ENCODE data around the gene TRIP10.

The TRIP10 gene

DNA sequence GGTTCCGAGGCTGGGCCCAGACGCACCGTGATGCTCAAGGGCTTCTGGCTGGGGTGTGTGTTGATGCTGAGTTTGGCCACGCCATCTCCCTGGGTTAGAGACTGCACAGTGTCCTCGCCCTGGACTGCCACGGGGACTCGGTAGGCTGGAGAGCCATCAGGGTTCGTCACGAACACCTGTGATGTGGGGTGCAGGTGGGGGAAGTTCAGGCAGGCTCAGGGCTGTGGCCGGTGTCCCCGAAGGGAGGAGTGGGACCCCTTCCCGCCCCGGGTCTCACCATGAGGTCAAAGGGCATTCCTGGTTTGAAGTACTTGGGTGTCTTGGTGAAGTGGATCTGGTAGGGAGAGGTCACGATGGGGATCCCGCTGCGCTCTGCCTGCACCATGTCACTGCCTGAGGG lies 27.2 kb upstream of the TRIP10 start:
- DNase-seq, result no peak

DNA sequence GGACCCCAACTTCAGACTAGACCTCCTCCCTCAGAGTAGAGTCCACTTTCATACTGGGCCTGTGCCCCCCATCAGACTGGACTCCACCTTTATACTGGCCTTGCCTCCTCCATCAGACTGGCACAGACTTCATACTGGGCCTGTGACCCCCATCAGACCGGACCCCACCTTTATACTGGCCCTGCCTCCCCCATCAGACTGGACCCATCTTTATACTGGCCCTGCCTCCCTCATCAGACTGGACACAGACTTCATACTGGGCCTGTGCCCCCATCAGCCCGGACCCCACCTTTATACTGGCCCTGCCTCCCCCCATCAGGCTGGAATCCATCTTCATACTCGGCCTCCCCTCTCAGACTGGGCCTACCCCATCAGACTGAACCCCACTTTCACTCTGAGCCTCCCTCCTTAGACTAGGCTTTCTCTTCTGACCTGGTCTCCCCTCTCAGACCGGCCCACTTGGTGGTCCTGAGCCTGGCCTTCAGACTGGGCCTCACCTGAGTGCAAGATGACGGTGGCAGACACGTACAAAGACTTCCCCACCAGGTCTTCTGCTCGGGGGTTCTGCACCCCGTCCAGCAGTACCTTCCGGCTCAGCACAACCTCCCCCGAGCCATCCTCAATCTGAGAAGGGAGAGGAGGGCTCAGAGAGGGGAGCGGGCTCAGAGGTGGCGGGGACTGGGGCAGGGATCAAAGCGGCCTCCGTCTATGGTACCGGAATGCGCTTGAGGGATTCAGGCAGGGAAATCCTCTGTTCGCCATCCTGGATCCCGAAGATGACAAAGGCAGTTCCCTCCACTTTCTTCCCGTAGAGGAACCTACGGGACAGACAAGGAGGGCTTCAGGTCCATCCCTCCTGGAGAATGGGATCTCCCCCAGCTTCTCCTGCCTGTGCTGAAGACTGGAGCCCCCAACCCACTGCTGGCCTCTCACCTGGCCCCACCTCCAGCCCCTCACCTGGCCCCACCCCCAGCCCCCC lies 26.5 kb upstream of the TRIP10 start:
- no peak for DNase-seq

DNA sequence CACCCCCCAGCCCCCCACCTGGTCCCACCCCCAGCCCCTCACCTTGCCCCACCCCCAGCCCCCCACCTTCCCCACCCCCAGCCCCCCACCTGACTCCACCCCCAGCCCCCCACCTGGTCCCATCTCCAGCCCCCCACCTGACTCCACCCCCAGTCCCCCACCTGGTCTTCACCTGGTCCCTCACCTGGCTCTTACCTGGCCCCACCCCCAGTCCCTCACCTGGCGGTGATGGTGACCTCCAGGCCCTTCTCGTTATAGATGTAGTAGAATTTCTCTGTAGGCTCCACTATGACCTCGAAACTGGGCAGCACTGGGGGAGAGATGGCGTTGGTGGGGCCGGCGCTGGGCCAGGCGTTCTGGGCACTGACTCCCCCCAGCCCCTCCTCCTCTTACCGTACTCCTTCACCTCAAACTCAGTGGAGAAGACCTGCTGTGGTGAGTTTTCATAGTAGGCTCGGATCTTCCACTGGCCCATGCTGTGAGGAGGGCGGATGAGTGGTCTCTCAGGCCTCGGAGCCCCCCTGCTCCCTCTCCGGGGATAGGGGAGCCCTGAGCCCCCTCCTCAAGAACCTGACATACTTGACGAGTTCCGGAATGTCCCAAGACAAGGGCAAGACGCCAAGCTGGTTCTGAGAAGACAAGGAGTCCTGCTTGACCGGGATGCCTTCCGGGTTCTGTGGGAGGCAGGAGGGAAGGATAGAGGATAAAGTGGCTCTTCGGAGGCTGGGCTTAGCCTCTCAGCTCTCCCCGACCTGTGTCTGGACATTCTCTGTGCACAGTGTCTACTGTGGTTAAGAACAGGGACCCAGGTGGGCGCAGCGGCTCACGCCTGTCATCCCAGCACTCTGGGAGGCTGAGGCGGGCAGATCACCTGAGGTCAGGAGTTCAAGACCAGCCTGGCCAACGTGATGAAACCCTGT lies 25.4 kb upstream of the TRIP10 start:
- DNase-seq, result no peak

DNA sequence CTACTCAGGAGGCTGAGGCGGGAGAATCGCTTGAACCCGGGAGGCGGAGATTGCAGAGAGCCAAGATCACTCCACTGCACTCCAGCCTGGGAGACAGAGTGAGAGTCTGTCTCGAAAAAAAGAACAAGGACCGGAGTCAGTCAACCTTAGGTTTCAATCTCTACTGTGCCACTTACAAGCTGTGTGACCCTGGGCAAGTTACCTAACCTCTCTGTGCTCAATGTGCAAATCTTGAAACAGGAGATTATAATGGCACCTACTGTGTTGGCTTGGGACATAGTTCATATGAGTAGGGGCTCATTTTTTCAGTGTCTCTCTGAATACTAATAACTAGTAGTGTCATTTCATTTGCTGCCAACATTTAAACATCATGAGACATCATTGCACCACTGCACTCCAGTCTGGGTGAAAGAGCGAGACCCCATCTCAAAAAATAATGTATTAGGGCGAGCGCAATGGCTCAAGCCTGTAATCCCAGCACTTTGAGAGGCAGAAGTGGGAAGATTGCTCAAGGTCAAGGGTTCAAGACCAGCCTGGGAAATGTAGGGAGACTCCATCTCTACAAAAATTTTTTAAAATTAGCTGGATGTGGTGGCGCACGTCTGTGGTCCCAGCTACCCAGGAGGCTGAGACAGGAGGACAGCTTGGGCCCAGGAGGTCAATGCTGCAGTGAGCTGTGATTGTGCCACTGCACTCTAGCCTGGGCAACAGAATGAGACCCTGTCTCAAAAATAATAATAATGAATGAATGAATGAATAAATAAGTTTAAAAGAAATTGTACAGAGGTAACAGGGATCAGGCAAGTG lies 24.5 kb upstream of the TRIP10 start:
- DNase-seq, result no peak

DNA sequence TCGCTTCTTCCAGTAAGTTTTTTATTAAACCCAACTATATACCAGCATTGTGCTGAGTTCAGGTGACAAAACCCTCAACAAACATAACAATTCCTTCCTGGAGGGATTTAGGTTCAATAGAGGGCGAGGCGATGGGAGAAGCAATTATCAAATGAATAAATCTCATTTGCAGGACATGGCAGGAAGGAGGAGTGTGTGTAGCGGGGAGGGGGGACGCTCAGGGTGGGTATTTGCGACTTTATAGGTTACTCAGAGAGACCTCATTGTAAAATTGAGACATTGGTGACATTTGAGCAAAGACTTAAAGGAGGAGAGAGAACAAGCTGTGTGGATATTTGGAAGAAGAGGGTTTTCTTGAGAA lies 22.9 kb upstream of the TRIP10 start:
- DNase-seq, result no peak

DNA sequence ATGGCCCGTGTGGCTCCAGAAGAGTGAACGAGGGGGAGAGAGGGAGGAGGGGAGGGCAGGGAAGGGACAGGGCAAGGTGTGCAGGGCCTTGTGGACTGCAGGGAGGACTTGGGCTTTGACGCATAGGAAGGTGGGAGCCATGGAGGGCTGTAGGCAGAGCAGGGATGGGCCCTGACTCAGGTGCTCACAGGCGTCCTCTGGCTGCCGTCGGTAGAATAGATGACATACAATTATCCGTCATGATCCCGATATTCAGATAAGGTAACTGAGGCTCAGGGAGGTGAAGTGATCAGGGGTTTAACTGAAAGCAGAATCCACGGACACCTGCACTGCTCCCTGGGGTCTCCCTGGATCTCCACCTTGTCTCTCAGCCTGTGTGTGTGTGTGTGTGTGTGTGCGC lies 22.4 kb upstream of the TRIP10 start:
- no peak for DNase-seq

- DNase-seq, result no peak
Observed at GRCh38 chr19:6717441-6717971, 22.0 kb upstream of the TRIP10 start.

- no peak for DNase-seq
Observed at GRCh38 chr19:6718111-6718740, 21.3 kb upstream of the TRIP10 start.

- no peak for DNase-seq
Observed at GRCh38 chr19:6718741-6719539, 20.5 kb upstream of the TRIP10 start.

DNA sequence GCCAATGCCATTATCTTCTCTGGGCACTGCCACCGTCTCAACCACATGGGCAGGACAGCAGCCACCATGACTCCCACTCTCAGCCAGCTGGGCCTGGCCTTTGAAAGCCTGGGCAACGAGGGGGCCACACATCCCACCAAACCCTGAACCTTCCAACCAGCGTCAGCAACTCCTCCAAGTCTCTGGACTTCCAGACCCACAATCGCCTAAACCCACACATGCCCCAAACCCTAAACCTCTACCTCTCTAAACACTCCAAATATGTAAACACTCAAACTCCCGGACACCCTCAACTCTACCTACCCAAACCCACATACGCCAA lies 20.0 kb upstream of the TRIP10 start:
- no peak for DNase-seq

DNA sequence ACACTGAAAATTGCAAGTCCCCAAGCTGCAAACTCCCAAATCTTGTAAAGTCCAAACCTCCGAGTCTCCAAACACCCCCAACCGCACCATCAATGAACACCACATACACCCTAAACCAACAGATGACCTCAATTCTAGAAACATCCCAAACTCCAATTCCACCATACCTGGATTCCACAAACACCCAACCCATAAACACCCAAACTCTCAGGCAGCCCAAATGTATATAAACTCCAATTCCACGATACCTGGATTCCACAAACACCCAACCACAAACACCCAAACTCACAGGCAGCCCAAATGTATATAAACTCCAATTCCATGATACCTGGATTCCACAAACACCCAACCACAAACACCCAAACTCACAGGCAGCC lies 19.5 kb upstream of the TRIP10 start:
- DNase-seq, result no peak

DNA sequence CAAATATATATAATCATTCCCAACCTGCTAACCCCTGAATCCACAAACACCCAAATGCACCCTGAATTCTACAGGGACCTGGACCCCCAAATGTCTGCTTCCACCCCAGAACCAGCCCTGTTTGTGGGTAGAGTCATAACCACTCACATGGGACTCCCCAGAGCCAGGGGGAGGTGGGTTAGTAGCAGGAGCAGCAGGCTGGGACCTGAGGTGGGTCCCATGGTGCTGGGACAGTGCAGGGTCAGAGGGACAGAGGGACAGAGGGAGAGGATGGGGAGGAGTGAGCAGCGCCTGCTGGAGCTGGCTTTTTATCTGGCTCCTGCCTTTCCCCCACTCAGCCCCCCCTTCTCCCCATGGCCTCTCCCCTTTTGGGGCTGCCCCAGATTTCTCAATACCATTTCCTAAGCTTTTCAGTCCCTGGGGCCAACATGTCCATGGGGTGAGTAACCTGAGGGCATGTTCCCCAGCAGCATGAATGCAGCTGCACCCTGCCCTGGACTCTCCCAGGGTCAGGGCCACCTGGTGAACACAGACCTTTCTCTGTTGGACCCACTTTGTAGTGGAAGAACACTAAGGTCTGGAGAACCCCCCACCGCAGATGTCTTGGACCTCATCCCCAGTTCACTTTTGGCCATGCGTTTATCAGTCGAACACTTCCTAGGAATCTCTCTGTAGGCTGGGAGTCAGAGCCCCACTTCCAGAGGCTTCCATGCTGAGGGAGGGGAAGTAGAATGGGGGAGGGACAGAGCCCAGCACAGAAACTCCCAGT lies 18.9 kb upstream of the TRIP10 start, which contains the start of gene C3:
C3 (minus strand) TSS at position 282 of the 769 bp plus-strand sequence; CDS start at position 221, 61 bp downstream.
- no peak for DNase-seq

DNA sequence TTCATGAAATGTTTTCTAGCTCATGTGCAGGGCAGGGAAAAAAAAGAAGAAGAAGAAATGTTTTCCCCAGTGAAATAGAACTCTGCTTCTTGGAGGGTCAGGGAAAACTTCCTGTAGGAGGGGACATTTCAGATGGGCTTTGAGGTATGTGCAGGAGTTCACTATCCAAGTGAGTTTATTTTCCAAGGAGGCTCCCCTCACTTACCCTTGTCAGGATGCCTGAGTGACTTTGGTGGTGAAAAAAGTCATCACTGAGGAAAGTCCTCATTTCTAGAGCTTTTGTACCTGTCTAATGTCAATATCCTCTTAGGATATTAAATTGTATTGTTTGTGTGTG lies 18.4 kb upstream of the TRIP10 start:
- DNase-seq, result no peak

GRCh38 chr19:6721773-6722172 lies 17.7 kb upstream of the TRIP10 start:
- no peak for DNase-seq

DNA sequence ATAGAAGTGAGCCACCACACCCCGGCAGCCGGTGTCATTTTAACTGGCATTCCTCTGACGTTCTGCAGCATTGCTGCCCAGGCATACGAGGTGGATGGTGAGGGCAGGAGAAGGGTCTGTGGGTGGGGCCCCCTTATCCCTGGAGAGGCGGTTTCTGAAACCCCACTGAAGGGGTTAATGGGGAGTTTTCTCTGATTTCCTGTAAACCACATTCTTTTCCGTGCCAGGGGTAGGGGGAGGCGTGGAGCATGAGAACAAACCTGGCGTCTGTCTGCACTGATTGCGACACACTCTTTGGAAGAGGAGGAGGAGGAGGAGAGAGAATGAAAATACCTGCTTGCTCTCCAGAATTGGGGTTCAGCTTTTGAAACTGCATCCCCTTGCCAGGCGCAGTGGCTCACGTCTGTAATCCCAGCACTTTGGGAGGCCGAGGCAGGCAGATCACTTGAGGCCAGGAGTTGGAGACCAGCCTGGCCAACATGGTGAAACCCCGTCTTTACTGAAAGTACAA lies 16.3 kb upstream of the TRIP10 start:
- DNase-seq, result no peak

- DNase-seq, result no peak
Observed at GRCh38 chr19:6723738-6724137, 15.7 kb upstream of the TRIP10 start.

DNA sequence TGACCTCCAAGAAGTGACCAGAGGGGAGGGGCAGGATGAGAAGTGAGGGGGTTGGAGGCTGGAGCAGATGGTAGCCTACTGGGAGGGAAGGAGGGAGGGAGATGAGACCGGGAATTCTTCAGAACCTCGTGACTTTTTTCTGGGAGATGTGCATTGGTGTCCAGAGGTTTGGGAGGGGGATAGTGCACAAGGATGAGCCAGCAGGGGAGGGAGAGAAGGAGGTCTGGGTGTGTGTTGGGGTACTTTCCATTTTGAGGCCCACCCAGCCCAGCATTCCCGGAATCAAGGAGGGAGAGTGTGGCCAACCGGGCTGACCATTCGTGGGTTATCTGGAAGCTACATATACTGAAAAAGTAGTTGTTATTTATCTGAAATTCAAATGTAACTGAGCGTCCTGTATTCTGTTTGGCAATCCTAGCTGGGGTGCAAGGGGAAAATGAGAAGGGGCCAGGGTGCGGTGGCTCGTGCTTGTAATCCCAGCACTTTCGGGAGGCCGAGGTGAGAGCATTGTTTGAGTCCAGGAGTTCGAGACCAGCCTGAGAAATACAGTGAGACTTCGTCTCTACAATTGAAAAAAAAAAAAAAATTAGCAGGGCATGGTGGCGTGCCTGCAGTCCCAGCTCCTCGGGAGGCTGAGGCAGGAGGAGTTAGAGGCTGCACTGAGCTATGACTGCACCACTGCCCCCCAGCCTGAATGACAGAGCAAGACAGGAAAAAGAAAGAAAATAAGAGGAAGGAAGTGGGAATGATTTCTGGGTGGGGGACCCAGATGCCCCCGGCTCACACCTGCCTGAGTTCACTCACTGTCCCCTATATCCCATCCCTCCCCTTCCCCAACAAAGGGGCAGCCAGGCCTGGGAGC lies 14.6 kb upstream of the TRIP10 start:
- no peak for DNase-seq

DNA sequence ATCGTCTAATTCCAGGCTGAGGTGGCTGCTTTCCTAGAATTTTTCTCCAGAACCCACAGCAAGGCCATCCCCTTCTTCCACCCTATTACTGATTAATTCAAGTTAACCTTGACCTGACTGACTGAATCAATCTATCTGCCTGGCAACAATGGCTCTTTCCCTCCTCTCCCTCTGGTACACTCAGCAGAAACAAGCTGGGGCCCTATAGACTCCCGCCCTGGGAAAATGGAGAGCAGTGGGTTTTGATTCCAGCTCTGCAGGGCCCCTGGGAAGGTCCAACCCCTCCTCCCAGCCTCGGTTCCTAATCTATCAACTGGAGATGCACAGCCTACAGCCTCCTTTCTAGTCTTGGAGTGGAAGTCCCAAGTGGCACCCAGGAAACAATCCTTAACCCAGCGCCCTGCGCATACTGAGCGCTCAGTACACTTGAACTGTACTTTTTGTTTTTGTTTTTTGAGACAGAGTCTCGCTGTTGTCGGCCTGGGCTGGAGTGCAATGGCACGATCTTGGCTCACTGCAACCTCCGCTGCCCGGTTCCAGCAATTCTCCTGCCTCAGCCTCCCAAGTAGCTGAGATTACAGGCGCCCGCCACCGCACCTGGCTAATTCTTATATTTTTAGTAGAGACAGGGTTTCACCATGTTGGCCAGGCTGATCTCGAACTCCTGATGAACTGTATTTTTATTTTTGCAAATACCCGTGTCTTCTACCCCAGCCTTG lies 13.8 kb upstream of the TRIP10 start:
- DNase-seq, result no peak

DNA sequence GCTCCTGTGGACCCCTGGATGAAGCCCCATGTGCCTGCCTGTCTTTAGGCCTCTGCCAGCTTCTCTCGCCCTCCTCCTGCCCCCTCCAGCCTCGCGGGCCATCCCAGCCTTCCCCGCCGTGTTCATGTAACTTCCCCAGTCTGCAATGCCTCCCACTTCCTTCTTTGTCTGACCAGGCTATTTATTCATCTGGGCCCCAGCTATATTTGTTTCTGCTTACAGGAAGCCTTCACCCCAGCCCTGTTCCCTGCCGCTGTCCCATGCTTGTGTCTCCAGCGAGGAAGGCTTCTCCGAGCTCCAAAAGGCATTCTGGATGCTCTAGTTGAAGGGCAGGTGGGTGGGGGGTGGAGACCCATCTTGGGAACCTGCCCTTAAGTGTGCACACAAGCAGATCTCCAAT lies 11.1 kb upstream of the TRIP10 start:
- no peak for DNase-seq

Measured in CD4-positive, alpha-beta T cell treated with Interleukin-6 for 4 hours (primary cell).